Measurements from ENCODE around the gene MAD1L1.

DNA sequence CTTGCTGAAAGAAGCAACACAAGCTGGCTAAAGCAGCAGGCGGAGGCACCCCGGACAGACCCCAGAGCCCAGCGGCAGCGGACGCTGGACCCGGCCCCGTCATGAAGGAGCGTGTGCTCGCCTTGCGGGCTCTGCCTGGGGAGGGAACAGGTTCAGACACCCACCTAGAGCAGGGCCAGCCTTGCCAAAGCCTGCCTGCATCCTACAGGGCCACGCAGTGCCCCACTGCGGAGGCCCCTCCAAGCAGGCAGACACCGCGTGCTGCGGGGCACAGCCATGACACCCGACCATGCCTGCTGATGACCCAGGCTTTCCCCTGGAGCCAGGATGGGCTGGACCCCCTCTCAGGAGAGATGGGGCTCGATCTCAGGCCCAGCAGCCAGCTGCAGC lies 91.7 kb downstream of the MAD1L1 start:
- TF ChIP-seq, protein P1, sequence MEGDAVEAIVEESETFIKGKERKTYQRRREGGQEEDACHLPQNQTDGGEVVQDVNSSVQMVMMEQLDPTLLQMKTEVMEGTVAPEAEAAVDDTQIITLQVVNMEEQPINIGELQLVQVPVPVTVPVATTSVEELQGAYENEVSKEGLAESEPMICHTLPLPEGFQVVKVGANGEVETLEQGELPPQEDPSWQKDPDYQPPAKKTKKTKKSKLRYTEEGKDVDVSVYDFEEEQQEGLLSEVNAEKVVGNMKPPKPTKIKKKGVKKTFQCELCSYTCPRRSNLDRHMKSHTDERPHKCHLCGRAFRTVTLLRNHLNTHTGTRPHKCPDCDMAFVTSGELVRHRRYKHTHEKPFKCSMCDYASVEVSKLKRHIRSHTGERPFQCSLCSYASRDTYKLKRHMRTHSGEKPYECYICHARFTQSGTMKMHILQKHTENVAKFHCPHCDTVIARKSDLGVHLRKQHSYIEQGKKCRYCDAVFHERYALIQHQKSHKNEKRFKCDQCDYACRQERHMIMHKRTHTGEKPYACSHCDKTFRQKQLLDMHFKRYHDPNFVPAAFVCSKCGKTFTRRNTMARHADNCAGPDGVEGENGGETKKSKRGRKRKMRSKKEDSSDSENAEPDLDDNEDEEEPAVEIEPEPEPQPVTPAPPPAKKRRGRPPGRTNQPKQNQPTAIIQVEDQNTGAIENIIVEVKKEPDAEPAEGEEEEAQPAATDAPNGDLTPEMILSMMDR (conservative IDR thresholded peaks at IDR 0.05; ENCODE audit: low read depth, low read length) = no peak
- no peak for TF ChIP-seq MAZ (IDR thresholded peaks at IDR 0.05; ENCODE audit: borderline replicate concordance, low read depth, low read length)
- no peak for TF ChIP-seq RFX5 (IDR thresholded peaks at IDR 0.05; ENCODE audit: low read depth, low read length)
- no peak for TF ChIP-seq CEBPB (IDR thresholded peaks at IDR 0.05; ENCODE audit: low read depth, low read length)
- TF ChIP-seq POLR2A (IDR thresholded peaks at IDR 0.05; ENCODE audit: low read depth, low read length) = no peak
- no peak for TF ChIP-seq SMC3 (IDR thresholded peaks at IDR 0.05; ENCODE audit: low read depth, low read length)
- TF ChIP-seq BHLHE40 (IDR thresholded peaks at IDR 0.05; ENCODE audit: low read depth, low read length) = no peak
- no peak for TF ChIP-seq RAD21 (IDR thresholded peaks at IDR 0.05; ENCODE audit: low read length)
- no peak for TF ChIP-seq USF2 (IDR thresholded peaks at IDR 0.05; ENCODE audit: low read depth, low read length)
- no peak for TF ChIP-seq FOS (IDR thresholded peaks at IDR 0.05; ENCODE audit: low read depth, low read length)
- TF ChIP-seq CHD1 (IDR thresholded peaks at IDR 0.05; ENCODE audit: low read depth, low read length) = no peak
- TF ChIP-seq MXI1 (IDR thresholded peaks at IDR 0.05; ENCODE audit: borderline replicate concordance, low read depth, low read length) = no peak
- TF ChIP-seq, protein P2, sequence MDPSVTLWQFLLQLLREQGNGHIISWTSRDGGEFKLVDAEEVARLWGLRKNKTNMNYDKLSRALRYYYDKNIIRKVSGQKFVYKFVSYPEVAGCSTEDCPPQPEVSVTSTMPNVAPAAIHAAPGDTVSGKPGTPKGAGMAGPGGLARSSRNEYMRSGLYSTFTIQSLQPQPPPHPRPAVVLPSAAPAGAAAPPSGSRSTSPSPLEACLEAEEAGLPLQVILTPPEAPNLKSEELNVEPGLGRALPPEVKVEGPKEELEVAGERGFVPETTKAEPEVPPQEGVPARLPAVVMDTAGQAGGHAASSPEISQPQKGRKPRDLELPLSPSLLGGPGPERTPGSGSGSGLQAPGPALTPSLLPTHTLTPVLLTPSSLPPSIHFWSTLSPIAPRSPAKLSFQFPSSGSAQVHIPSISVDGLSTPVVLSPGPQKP (IDR thresholded peaks at IDR 0.05; ENCODE audit: borderline replicate concordance, low read depth, low read length) = no peak
- no peak for TF ChIP-seq MAFK (IDR thresholded peaks at IDR 0.05; ENCODE audit: low read depth, low read length)
